Measurements from ENCODE around the gene KCNN3. TPM values are rescaled to one million over a fixed set of nuclear protein-coding genes. Genes with fewer than 3 reads are reported as not detected.

KCNN3 gene
- total RNA-seq, 2 experiments from 2014 or later, result 0.06 TPM; not detected in 1

- no peak overlapping the region for H3K4me3 Mint-ChIP-seq
- H3K36me3 Mint-ChIP-seq, result no peaks in the 10 kb centered on the region
- POLR2A ChIA-PET, result no interaction called here
- H3K27me3 Mint-ChIP-seq, result peaks cover 9% of the 10 kb centered on the region
- ATAC-seq (ENCODE audit: low read depth) (no peak), DNase-seq (no peak)
- no peak overlapping the region for H3K27ac Mint-ChIP-seq
- H3K9me3 Mint-ChIP-seq, result no peaks in the 10 kb centered on the region
- H3K4me1 Mint-ChIP-seq, result peaks cover 9% of the 10 kb centered on the region
Observed at GRCh38 chr1:154764773-154765172, 105.3 kb downstream of the KCNN3 start.

DNA sequence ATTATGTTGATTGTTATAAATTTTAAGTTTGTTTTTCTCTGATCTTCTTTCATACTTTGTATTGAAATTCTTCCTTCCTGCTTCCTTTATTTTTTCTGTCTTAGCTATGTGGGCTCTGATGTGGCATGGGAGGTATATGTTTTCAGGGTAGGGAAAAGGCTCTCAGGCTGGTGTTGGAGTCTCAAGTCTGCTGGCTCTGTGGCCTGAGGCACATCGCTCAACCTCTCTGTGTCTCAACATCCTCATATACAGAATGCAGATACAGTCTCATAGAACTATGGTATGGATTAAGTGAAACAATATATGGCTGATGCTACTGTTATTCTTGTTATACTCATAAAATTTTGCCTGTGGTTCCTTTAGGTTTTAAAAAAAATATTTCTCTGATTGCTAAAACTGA is 105.9 kb downstream of the KCNN3 start:
- Mint-ChIP-seq H3K27ac (no peak overlapping the region), H3K9me3 (no peaks in the 10 kb centered on the region), H3K4me1 (peaks cover 15% of the 10 kb centered on the region), H3K27me3 (peaks cover 9% of the 10 kb centered on the region), H3K36me3 (no peaks in the 10 kb centered on the region), H3K4me3 (no peak overlapping the region)
- no peak for DNase-seq
- ATAC-seq (ENCODE audit: low read depth), result no peak
- POLR2A ChIA-PET, result no interaction called here

- peak overlapping the region; percentile 67 for H3K27ac Mint-ChIP-seq
- DNase-seq, result peak; percentile 94
- peaks cover 35% of the 10 kb centered on the region for H3K4me1 Mint-ChIP-seq
- peaks cover 9% of the 10 kb centered on the region for H3K27me3 Mint-ChIP-seq
- peak; percentile 89 for ATAC-seq (ENCODE audit: low read depth)
- H3K36me3 Mint-ChIP-seq, result no peaks in the 10 kb centered on the region
- POLR2A ChIA-PET, result interaction anchor here (0.6 to 2.0 kb wide), 6 partner anchors 13 to 201 kb away, joined by 3 to 13 read pairs (median 4); no protein-coding TSS in a partner anchor
- H3K4me3 Mint-ChIP-seq, result peak overlapping the region; percentile 66
- H3K9me3 Mint-ChIP-seq, result no peaks in the 10 kb centered on the region
Observed at GRCh38 chr1:154760469-154760933, 109.6 kb downstream of the KCNN3 start.

DNA sequence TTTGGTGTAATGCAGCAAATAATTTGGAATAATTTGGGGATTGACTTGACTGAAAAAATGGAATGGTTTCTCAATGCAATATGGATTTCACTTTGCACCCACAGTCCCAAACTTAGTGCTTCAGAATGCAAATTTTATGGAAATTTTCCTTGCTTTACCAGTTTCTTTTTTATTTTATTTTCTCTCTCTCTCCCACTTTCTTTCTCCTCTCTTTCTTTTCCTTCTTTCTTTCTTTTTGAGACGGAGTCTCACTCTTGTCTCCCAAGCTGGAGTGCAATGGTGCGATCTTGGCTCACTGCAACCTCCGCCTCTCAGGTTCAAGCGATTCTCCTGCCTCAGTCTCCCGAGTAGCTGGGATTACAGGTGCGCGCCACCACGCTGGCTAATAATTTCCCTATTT is 110.3 kb downstream of the KCNN3 start:
- no peak for ATAC-seq (ENCODE audit: low read depth)
- Mint-ChIP-seq H3K27ac (peak overlapping the region; percentile 67), H3K9me3 (no peaks in the 10 kb centered on the region), H3K4me3 (peak overlapping the region; percentile 66), H3K27me3 (peaks cover 9% of the 10 kb centered on the region), H3K4me1 (peaks cover 38% of the 10 kb centered on the region), H3K36me3 (no peaks in the 10 kb centered on the region)
- no peak for DNase-seq
- POLR2A ChIA-PET, result interaction anchor here (1.0 to 2.0 kb wide), 5 partner anchors 10 to 32 kb away, joined by 3 to 13 read pairs (median 6); no protein-coding TSS in a partner anchor

GRCh38 chr1:154759196-154759595 is 110.9 kb downstream of the KCNN3 start:
- Mint-ChIP-seq H3K27me3 (peaks cover 9% of the 10 kb centered on the region), H3K4me1 (peaks cover 37% of the 10 kb centered on the region), H3K9me3 (no peaks in the 10 kb centered on the region), H3K27ac (peak overlapping the region; percentile 81), H3K4me3 (peak overlapping the region; percentile 66), H3K36me3 (no peaks in the 10 kb centered on the region)
- POLR2A ChIA-PET, result interaction anchor here (1.0 to 2.0 kb wide), 3 partner anchors 11 to 15 kb away, joined by 3 to 12 read pairs (median 6); no protein-coding TSS in a partner anchor
- peak; percentile 60 for ATAC-seq (ENCODE audit: low read depth)
- no peak for DNase-seq

- ATAC-seq (ENCODE audit: low read depth), result no peak
- peaks cover 9% of the 10 kb centered on the region for H3K27me3 Mint-ChIP-seq
- H3K4me3 Mint-ChIP-seq, result no peak overlapping the region
- H3K9me3 Mint-ChIP-seq, result no peaks in the 10 kb centered on the region
- peak overlapping the region; percentile 81 for H3K27ac Mint-ChIP-seq
- POLR2A ChIA-PET, result interaction anchor here (1.9 kb wide), 1 partner anchor 14 kb away, joined by 12 read pairs; no protein-coding TSS in a partner anchor
- no peak for DNase-seq
- H3K36me3 Mint-ChIP-seq, result no peaks in the 10 kb centered on the region
- peaks cover 36% of the 10 kb centered on the region for H3K4me1 Mint-ChIP-seq
Observed at GRCh38 chr1:154758346-154758745, 111.7 kb downstream of the KCNN3 start.

GRCh38 chr1:154756793-154757548 is 113.1 kb downstream of the KCNN3 start:
- DNase-seq (no peak), ATAC-seq (ENCODE audit: low read depth) (no peak)
- no peaks in the 10 kb centered on the region for H3K9me3 Mint-ChIP-seq
- no peaks in the 10 kb centered on the region for H3K36me3 Mint-ChIP-seq
- peak overlapping the region; percentile 46 for H3K27ac Mint-ChIP-seq
- H3K4me3 Mint-ChIP-seq, result no peak overlapping the region
- POLR2A ChIA-PET, result interaction anchor here (0.9 kb wide), 1 partner anchor 9 kb away, joined by 3 read pairs; no protein-coding TSS in a partner anchor
- peaks cover 37% of the 10 kb centered on the region for H3K4me1 Mint-ChIP-seq
- H3K27me3 Mint-ChIP-seq, result no peaks in the 10 kb centered on the region

DNA sequence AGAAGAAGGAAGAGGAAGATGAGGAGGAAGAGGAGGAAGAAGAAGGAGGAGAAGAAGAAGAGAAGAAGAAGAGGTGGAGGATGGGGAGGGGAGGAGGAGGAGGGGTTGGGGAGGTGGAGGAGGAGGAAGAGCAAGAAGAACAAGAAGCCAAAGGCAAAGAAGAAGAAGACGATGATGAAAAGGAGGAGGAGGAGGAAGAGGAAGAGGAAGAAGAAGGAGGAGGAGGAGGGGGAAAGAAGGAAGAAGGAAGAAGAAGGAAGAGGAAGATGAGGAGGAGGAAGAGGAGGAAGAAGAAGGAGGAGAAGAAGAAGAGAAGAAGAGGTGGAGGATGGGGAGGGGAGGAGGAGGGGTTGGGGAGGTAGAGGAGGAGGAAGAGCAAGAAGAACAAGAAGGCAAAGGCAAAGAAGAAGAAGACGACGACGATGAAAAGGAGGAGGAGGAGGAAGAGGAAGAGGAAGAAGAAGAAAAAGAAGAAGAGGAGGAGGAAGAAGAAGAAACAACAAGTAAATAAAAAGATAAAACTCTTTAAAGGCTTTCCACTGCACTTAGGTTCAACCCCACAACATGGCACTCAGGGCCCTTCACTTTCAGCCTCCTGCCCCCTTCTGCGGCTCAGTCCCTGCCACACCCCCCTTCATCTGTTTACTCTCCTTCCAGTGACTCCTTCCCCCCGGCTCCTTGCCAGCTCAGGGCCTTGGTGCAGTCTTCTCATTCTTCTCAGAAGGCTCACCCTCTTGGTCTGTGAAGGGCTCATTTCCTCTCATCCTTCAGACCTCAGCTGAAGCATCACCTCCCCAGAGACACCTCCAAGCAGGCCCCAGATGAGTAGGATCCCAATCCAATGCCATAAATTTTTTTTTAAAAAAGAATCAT is 114.0 kb downstream of the KCNN3 start:
- POLR2A ChIA-PET, result interaction anchor here (0.9 kb wide), 1 partner anchor 8 kb away, joined by 3 read pairs; no protein-coding TSS in a partner anchor
- H3K27ac Mint-ChIP-seq, result peak overlapping the region; percentile 81
- peak; percentile 17 for ATAC-seq (ENCODE audit: low read depth)

GRCh38 chr1:154753426-154753825 is 116.7 kb downstream of the KCNN3 start:
- H3K27ac Mint-ChIP-seq, result no peak overlapping the region
- no peak overlapping the region for H3K4me3 Mint-ChIP-seq
- ATAC-seq (ENCODE audit: low read depth) (no peak), DNase-seq (no peak)
- POLR2A ChIA-PET, result no interaction called here
- H3K4me1 Mint-ChIP-seq, result peaks cover 34% of the 10 kb centered on the region
- H3K36me3 Mint-ChIP-seq, result no peaks in the 10 kb centered on the region
- H3K27me3 Mint-ChIP-seq, result no peaks in the 10 kb centered on the region
- no peaks in the 10 kb centered on the region for H3K9me3 Mint-ChIP-seq

More for the DNA sequence above, 114.0 kb downstream of the KCNN3 start:
- no peak for DNase-seq
- Mint-ChIP-seq H3K27me3 (no peaks in the 10 kb centered on the region), H3K36me3 (no peaks in the 10 kb centered on the region), H3K4me3 (no peak overlapping the region), H3K4me1 (peaks cover 43% of the 10 kb centered on the region), H3K9me3 (no peaks in the 10 kb centered on the region)

DNA sequence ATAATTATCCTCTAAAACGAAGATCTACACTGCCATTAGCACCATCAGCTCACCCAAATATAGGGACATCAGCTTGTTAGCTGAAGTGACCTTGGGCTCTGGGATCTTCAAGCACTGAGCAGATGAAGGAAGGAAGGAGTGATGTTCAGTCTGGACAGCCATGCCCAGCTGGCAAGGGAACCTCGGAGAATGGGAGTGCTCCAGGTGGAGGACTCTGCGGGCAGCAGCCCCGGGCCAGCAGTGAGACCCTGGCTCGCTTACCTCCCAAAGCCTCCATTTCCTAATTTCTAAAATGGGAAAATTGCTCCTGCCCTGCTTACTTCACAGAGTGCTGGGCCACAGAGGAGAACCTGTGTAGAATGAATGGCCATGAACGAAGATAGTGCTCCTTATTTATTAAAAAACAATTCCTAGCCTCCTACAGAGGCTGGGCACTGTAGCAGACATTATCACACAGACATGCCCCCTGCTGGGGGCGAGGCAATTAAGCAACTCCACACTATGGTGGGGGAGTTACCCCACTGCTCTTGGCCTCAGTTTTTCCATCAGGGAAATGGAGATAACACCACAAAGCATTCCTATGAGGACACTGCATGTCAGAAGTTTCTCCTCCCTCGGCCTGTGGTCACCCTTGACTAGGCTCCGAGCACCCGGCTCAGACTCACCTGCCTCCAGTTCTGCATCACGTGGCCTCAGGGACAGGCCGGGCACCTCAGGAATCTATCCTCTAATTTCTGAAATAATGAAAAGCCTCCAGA is 117.6 kb downstream of the KCNN3 start:
- no peak for DNase-seq
- POLR2A ChIA-PET, result no interaction called here
- Mint-ChIP-seq H3K36me3 (no peaks in the 10 kb centered on the region), H3K4me1 (peaks cover 41% of the 10 kb centered on the region), H3K9me3 (no peaks in the 10 kb centered on the region), H3K4me3 (no peak overlapping the region), H3K27me3 (no peaks in the 10 kb centered on the region), H3K27ac (no peak overlapping the region)
- no peak for ATAC-seq (ENCODE audit: low read depth)

DNA sequence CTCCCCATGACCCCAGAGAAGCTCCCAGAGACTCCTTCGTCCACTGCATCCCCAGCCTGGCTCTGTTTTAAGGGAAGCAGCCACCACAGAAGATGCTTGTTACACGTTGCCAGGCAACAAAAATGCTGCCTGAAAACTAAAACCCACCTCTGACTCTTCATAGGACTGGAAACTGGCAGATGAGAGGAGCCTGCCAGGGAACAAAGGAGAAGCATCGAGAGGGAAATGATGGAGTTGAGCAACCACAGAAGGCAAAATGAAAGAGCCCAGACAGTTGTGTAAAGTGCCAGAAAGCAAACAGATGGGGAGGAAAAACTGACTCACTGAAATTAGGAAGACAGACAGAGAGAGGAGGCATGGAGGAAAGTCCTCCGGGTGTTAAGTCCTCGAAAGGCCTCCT is 118.4 kb downstream of the KCNN3 start:
- Mint-ChIP-seq H3K4me3 (no peak overlapping the region), H3K4me1 (peaks cover 47% of the 10 kb centered on the region), H3K27me3 (no peaks in the 10 kb centered on the region), H3K36me3 (no peaks in the 10 kb centered on the region), H3K27ac (no peak overlapping the region), H3K9me3 (no peaks in the 10 kb centered on the region)
- ATAC-seq (ENCODE audit: low read depth) (no peak), DNase-seq (no peak)
- POLR2A ChIA-PET, result no interaction called here

DNA sequence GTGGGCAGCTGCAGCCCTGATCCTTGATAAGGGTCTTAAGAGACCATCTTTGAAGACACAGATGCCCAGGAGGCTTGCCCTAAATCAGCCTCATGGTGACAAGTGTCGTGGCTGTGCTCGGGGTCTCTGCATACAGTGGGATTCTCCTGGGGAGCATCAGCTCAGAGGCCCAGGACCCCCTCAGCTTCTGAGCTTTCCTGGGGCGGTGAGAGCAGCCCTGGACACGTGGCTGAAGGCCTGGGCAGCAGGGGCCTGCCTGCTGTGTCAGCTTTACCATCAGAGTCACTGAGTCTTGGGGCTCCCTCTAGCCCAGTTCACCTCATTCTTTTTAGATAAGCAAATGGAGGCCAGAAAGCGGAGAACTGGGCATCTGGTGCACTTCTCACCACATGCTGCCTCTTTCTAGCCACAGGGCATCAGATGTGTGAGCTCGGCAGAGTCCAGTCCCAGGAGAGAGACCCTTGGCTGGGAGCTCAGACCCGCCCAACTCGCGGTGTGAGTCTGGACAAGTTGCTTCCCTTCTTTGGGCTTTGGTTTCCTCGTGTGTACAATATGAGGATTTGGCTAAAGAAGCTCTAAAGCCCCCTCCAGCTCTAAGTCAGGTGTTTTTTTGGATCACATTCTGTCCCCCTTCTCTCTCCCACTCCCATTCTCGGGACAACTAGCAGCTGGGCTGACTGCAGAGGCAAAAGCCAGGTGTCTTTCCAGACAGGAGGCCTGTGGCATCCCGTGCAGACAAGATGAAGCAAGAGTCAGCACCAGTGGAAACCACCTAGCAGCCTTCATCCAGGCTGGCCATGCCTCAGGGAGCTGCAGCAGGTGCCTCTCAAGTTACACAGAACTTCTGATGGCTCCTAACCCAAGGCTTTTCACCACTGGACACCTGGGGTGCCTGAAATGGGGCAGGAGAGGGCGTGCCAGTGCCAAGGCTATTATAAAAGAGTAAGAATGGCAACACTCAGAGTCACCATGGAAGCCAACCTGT is 119.1 kb downstream of the KCNN3 start:
- H3K9me3 Mint-ChIP-seq, result no peaks in the 10 kb centered on the region

More for the DNA sequence above, 119.1 kb downstream of the KCNN3 start:
- Mint-ChIP-seq H3K36me3 (no peaks in the 10 kb centered on the region), H3K4me1 (peaks cover 48% of the 10 kb centered on the region), H3K27me3 (peaks cover 4% of the 10 kb centered on the region), H3K27ac (no peak overlapping the region), H3K4me3 (no peak overlapping the region)
- POLR2A ChIA-PET, result no interaction called here
- ATAC-seq (ENCODE audit: low read depth) (no peak), DNase-seq (no peak)

All from activated naive CD8-positive, alpha-beta T cell treated with anti-CD3 and anti-CD28 coated beads, Interleukin-2, amount 10 ng/mL, durations not matched to agents 7 days and 5 days (primary cell).